ENCODE measurements around the gene OSBP. TPM values are rescaled to one million over a fixed set of nuclear protein-coding genes. Genes with fewer than 3 reads are reported as not detected.
"Not testable (repeated sequence)": the region's sequence is repeated elsewhere in the genome, so short reads cannot be mapped to it uniquely, and the experiment has no call there.

OSBP gene
- total RNA-seq, 1 experiment from 2014 or later: 43.8 TPM

DNA sequence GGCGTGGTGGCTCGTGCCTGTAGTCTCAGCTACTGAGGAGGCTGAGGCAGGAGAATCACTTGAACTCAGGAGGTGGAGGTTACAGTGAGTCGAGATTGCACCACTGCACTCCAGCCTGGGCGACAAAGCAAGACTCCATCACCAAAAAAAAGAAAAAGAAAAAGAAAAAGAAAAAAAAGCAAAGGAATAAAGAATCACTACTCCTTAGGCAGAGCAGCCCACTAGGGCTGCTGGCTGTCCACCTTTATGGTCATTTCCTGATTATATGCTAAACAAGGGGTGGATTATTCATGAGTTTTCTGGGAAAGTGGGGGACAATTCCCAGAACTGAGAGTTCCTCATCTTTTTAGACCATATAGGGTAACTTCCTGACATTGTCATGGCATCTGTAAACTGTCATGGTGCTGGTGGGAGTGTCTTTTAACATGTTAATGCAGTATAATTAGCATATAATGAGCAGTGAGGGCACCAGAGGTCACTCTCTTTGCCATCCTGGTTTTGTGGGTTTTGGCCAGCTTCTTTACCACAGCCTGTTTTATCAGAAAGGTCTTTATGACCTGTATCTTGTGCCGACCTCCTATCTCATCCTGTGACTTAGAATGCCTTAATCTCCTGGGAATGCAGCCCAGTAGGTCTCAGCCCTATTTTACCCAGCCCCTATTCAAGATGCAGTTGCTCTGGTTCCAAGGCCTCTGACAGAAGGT, 67.8 kb downstream of the OSBP start:
- 0 out of 2 replicates have a peak, but pooled peaks have one; percentile 36 for TF ChIP-seq SRF (IDR thresholded peaks at IDR 0.05; ENCODE audit: low read depth)
- H3K4me3 ChIP-seq (replicated peaks in 1 of 2; ENCODE audit: low read depth in 1 of 2, low read length in 2 of 2); H2AFZ ChIP-seq (ENCODE audit: low read depth, low read length, poor library complexity, severe bottlenecking); H3K9me3 ChIP-seq (ENCODE audit: control insufficient read depth in 1 of 2, insufficient read depth in 1 of 2, low read depth in 1 of 2, low read length in 2 of 2); DNase-seq (ENCODE audit: low read depth, low spot score); H3K9me2 ChIP-seq (ENCODE audit: insufficient read depth); H3K27me3 ChIP-seq (ENCODE audit: insufficient read depth, low read length); H3K79me2 ChIP-seq (ENCODE audit: insufficient read depth, low read length); H4K20me1 ChIP-seq (ENCODE audit: insufficient read depth); intact Hi-C loops (cut with micrococcal nuclease); H3K36me3 ChIP-seq (ENCODE audit: control insufficient read depth in 1 of 2, insufficient read depth in 2 of 2, low read length in 2 of 2); BruUV-seq (replicated peaks); RAD21 ChIA-PET (ENCODE audit: low non-redundant PET in 1 of 2, low total read pairs in 2 of 2, uncharacterized antibody in 2 of 2, unreplicated experiment in 2 of 2); ATAC-seq: not testable (repeated sequence)
- Histone ChIP-seq H3K9ac (ENCODE audit: low read length) (peak overlapping the region; percentile 31; the same call in 1 of the 2 replicates), H3K4me2 (ENCODE audit: low read length) (peak overlapping the region; percentile 59), H3K4me1 (ENCODE audit: control insufficient read depth in 1 of 2, insufficient read depth in 2 of 2, low read length in 2 of 2) (peaks cover 48 to 77% of the 10 kb centered on the region in 2 experiments), H3K27ac (ENCODE audit: low read depth, low read length) (peak overlapping the region; percentile 4; the same call in 1 of the 2 replicates)
- POLR2A ChIA-PET: interaction anchor here (1.4 to 2.0 kb wide), 5 partner anchors 8 to 18 kb away, joined by 3 to 5 read pairs (median 4); no protein-coding TSS in a partner anchor
- CTCF ChIA-PET: interaction anchor here (4.7 kb wide), 1 partner anchor 10 kb away, joined by 26 read pairs; no protein-coding TSS in a partner anchor

DNA sequence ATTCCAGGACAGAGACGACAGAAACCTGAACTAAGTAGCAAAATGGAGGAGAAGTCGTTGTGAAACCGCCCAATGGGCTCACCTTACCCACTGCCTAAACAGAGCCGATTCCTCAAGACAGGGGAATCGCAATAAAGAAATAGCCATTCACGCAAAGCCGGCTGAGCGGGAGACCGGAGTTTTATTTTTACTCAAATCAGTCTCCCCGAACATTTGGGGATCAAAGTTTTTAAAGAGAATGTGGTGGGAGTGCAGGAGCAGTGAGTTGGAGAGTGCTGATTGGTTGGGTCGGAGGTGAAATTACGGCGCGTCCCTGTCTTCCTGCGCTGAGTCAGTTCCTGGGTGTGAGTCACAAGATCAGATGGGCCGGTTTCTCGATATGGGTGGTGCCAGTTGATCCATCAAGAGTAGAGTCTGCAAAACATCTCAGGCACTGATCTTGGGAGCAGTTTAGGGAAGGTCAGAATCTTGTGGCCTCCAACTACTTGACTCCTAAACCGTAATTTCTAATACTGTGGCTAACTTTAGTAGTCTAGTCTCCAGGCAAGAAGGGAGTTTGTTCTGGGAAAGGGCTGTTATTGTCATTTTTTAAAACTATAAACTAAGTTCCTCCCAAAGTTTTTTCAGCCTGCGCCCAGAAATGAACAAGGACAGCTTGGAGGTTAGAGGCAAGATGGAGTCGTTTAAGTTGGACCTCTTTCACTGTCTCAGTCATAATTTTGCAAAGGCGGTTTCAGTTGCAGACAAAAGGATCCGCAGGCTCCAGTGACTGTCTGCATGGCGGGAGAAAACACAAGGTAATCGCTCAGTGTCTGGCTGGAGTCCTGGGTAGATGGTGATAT, 70.2 kb downstream of the OSBP start:
- intact Hi-C loops (cut with micrococcal nuclease): no loop called here
- H3K36me3 ChIP-seq (ENCODE audit: control insufficient read depth in 1 of 2, insufficient read depth in 2 of 2, low read length in 2 of 2): no peaks in the 10 kb centered on the region
- H3K79me2 ChIP-seq (ENCODE audit: insufficient read depth, low read length): no peaks in the 10 kb centered on the region
- peak overlapping the region; percentile 36 to 48 for H3K4me3 ChIP-seq (replicated peaks in 1 of 2; ENCODE audit: low read depth in 1 of 2, low read length in 2 of 2)
- ChIA-PET RAD21 (ENCODE audit: low non-redundant PET in 1 of 2, low total read pairs in 2 of 2, uncharacterized antibody in 2 of 2, unreplicated experiment in 2 of 2) (no interaction called here), POLR2A (no interaction called here), CTCF (no interaction called here)
- H4K20me1 ChIP-seq (ENCODE audit: insufficient read depth): no peaks in the 10 kb centered on the region
- peak overlapping the region; percentile 44 for H2AFZ ChIP-seq (ENCODE audit: low read depth, low read length, poor library complexity, severe bottlenecking)
- TF ChIP-seq RAD21 (IDR thresholded peaks at IDR 0.05; ENCODE audit: low read depth) (no peak), POLR2AphosphoS5 (IDR thresholded peaks at IDR 0.05; ENCODE audit: low read depth, low read length) (peak; percentile 84), EGR1 (IDR thresholded peaks at IDR 0.05; ENCODE audit: low read depth) (peak; percentile 65; the same call in 1 of the 2 replicates), TCF7L2 (IDR thresholded peaks at IDR 0.05; ENCODE audit: borderline replicate concordance, extremely low read depth, insufficient read depth, insufficient read length) (peak; percentile 93), SIN3A (IDR thresholded peaks at IDR 0.05; ENCODE audit: low read depth) (peak; percentile 78), JUND (IDR thresholded peaks at IDR 0.05) (peak; percentile 96), SRF (IDR thresholded peaks at IDR 0.05; ENCODE audit: low read depth) (no peak; the same call in 1 of the 2 replicates), CBX3 (IDR thresholded peaks at IDR 0.05; ENCODE audit: low read depth) (peak; percentile 90), YY1 (IDR thresholded peaks at IDR 0.05; ENCODE audit: extremely low read depth, insufficient replicate concordance, low read depth, low read length) (no peak), POLR2A (IDR thresholded peaks at IDR 0.05; ENCODE audit: borderline replicate concordance, extremely low read depth, insufficient read depth, insufficient read length) (peak; percentile 67), FOSL1 (IDR thresholded peaks at IDR 0.05; ENCODE audit: low read depth) (peak; percentile 97), CEBPB (IDR thresholded peaks at IDR 0.05; ENCODE audit: low read depth) (peak; percentile 67), SP1 (IDR thresholded peaks at IDR 0.05; ENCODE audit: low read depth) (peak; percentile 92)
- TF ChIP-seq, protein P1, sequence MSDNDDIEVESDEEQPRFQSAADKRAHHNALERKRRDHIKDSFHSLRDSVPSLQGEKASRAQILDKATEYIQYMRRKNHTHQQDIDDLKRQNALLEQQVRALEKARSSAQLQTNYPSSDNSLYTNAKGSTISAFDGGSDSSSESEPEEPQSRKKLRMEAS (IDR thresholded peaks at IDR 0.05): peak; percentile 48; the same call in 1 of the 2 replicates
- TF ChIP-seq, protein P2, sequence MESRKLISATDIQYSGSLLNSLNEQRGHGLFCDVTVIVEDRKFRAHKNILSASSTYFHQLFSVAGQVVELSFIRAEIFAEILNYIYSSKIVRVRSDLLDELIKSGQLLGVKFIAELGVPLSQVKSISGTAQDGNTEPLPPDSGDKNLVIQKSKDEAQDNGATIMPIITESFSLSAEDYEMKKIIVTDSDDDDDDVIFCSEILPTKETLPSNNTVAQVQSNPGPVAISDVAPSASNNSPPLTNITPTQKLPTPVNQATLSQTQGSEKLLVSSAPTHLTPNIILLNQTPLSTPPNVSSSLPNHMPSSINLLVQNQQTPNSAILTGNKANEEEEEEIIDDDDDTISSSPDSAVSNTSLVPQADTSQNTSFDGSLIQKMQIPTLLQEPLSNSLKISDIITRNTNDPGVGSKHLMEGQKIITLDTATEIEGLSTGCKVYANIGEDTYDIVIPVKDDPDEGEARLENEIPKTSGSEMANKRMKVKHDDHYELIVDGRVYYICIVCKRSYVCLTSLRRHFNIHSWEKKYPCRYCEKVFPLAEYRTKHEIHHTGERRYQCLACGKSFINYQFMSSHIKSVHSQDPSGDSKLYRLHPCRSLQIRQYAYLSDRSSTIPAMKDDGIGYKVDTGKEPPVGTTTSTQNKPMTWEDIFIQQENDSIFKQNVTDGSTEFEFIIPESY (IDR thresholded peaks at IDR 0.05; ENCODE audit: extremely low read depth, insufficient replicate concordance, low read length): peak; percentile 14
- TF ChIP-seq, protein P3, sequence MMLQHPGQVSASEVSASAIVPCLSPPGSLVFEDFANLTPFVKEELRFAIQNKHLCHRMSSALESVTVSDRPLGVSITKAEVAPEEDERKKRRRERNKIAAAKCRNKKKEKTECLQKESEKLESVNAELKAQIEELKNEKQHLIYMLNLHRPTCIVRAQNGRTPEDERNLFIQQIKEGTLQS (IDR thresholded peaks at IDR 0.05): no peak
- BruUV-seq (replicated peaks): TSS peak; percentile 95
- H3K9me2 ChIP-seq (ENCODE audit: insufficient read depth): no peaks in the 10 kb centered on the region
- no peaks in the 10 kb centered on the region for H3K9me3 ChIP-seq (ENCODE audit: control insufficient read depth in 1 of 2, insufficient read depth in 1 of 2, low read depth in 1 of 2, low read length in 2 of 2)
- ATAC-seq: peak; percentile 77
- no peaks in the 10 kb centered on the region for H3K27me3 ChIP-seq (ENCODE audit: insufficient read depth, low read length)
- peaks cover 46 to 65% of the 10 kb centered on the region in 2 experiments for H3K4me1 ChIP-seq (ENCODE audit: control insufficient read depth in 1 of 2, insufficient read depth in 2 of 2, low read length in 2 of 2)
- H3K9ac ChIP-seq (ENCODE audit: low read length): peak overlapping the region; percentile 61
- peak overlapping the region; percentile 76 for H3K4me2 ChIP-seq (ENCODE audit: low read length)
- DNase-seq (ENCODE audit: low read depth, low spot score): peak; percentile 91
- peak overlapping the region; percentile 76 for H3K27ac ChIP-seq (ENCODE audit: low read depth, low read length)
